ACC112 (cell line): ENCODE measurements around the gene KIN.
"Not testable (repeated sequence)": the region's sequence is repeated elsewhere in the genome, so short reads cannot be mapped to it uniquely, and the experiment has no call there.

Experiments used
- H2AFZ ChIP-seq: fragments of 200-600 bp; sonication (generic); one replicate; pipeline ENCODE4 v1.6.0; 2017; ENCODE audit warnings: antibody characterized with exemption, low read length; ENCODE audit not compliant: unreplicated experiment
- H3K27ac ChIP-seq: fragments of 200-600 bp; sonication (generic); 2 replicates; pipeline ENCODE4 v1.5.1; 2014; ENCODE audit warnings: low read depth, mild to moderate bottlenecking, antibody characterized with exemption, low read length, moderate library complexity
- H3K27me3 ChIP-seq: fragments of 200-600 bp; sonication (generic); 2 replicates; pipeline ENCODE4 v1.6.1; 2014; ENCODE audit warnings: mild to moderate bottlenecking, antibody characterized with exemption, low read length, moderate library complexity, mixed read lengths; ENCODE audit not compliant: insufficient read depth
- H3K36me3 ChIP-seq: fragments of 200-600 bp; sonication (generic); 2 replicates; pipeline ENCODE4 v1.6.1; 2016; ENCODE audit warnings: mild to moderate bottlenecking, antibody characterized with exemption, low read length, moderate library complexity, mixed read lengths; ENCODE audit not compliant: insufficient read depth
- H3K4me1 ChIP-seq: fragments of 200-600 bp; sonication (generic); one replicate; pipeline ENCODE4 v1.6.1; 2016; ENCODE audit warnings: low read length, mixed read lengths; ENCODE audit not compliant: insufficient read depth, unreplicated experiment, control insufficient read depth
- H3K4me3 ChIP-seq: fragments of 200-600 bp; sonication (generic); 2 replicates; pipeline ENCODE4 v1.5.1; 2014; ENCODE audit warnings: mild to moderate bottlenecking, low read depth, low read length
- H3K79me2 ChIP-seq: fragments of 200-600 bp; sonication (generic); one replicate; pipeline ENCODE4 v1.6.0; 2016; ENCODE audit warnings: low read length; ENCODE audit not compliant: control insufficient read depth, unreplicated experiment, insufficient read depth

Gene KIN

DNA sequence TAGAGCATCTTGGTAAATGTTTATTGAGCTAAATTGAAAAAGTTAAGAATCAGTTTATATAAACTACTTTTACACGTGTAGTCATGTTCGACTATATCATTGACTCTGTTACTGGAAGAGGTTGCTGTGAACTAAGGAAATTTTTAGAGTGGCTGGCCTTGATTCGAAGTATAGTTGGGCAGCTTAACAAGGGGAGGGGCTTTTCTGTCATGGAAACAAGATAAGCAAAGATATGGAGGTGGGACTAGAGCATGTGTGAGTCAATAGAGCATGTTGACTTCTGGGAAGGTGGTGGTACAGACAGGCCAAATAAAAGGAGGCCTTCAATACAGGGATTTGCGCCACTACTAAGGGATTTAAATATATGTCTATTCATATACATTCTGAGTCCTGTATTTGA, 7.8 kb upstream of the KIN start:
- peaks cover 61% of the 10 kb centered on the region for H3K79me2 ChIP-seq
- H2AFZ ChIP-seq = no peak overlapping the region
- peaks cover 55% of the 10 kb centered on the region for H3K4me1 ChIP-seq
- H3K4me3 ChIP-seq = no peak overlapping the region
- peaks cover 21% of the 10 kb centered on the region for H3K36me3 ChIP-seq
- peak overlapping the region; percentile 24; the same call in 1 of the 2 replicates for H3K27ac ChIP-seq
- no peaks in the 10 kb centered on the region for H3K27me3 ChIP-seq

DNA sequence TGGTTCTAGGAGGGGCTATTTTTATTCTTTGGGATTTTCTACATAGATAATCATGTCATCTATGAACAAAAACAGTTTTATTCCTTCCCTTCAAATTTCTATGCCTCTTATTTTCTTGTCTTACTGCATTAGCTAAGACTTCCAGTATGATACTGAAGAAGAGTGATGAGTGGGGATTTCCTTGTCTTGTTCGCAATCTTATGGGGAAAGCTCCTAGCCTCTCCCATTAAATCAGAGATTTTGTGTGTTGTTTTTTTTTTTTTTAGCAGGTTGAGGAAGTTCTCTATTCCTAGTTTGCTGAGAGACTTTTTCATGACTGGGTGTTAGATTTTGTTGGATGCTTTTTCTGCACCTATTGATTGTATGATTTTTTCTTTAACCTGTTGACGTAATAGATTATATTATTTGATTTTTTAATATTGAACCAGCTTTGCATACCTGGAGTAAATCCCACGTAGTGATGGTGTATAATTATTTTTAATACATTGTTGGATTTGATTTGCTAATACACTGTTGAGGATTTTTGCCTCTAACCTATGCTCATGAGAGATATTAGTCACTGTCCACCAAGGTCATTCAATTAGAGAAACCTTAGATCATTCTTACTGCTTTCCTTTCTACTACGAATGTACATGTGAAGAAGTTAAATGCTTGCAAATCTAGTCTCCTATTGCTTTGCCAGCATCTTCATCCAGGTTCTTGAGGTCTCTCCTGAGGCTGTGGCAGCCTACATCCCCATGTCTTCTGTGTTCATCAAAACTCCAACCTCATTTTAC, 6.6 kb upstream of the KIN start:
- Histone ChIP-seq H3K79me2 (peaks cover 73% of the 10 kb centered on the region), H3K27ac (peak overlapping the region; percentile 6; the same call in 1 of the 2 replicates), H2AFZ (no peak overlapping the region), H3K4me1 (peaks cover 64% of the 10 kb centered on the region), H3K4me3 (no peak overlapping the region), H3K27me3 (no peaks in the 10 kb centered on the region), H3K36me3 (peaks cover 18% of the 10 kb centered on the region)

DNA sequence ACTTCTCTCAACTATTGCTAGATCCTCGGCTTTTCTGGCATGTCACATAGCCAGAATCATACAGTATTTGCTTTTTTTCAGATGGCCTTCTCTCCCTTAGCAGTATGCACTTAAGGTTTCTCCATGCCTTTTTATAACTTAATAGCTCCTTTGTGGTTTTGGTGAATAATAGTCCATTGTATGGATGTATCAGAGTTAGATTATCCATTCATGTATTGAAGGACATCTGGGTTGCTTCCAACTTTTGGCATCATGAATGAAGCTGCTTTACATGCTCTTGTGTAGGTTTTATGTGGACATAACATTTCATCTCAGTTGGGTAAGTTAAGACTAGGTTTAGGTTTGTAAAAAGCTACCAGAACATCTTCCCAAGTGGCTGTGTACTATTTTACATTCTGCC, 4.7 kb upstream of the KIN start:
- Histone ChIP-seq H3K79me2 (peaks cover 90% of the 10 kb centered on the region), H2AFZ (no peak overlapping the region), H3K36me3 (peaks cover 16% of the 10 kb centered on the region; the same call in 1 of the 2 replicates), H3K4me1 (peaks cover 56% of the 10 kb centered on the region), H3K4me3 (no peak overlapping the region), H3K27me3 (no peaks in the 10 kb centered on the region), H3K27ac (no peak overlapping the region)

DNA sequence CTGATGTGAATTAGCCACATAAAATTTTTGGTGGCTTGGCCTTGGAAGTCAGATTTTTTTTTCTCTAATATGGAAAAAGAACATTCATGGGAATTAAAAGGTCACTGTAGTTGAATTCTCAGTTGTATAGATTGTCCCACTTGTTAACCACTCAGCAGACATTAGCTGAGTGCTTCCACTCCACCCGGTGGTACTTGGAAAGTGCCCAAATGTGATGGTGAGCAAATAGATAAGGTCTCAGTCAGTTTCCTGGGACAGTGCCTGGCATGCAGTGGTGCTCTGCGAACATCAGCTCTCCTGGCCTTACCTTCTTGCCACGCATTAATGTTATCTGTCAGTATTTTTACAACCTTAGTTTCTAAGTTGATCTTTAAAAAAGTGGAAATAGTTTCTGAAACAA, 1.6 kb upstream of the KIN start:
- H3K4me1 ChIP-seq = peaks cover 42% of the 10 kb centered on the region
- peaks cover 98% of the 10 kb centered on the region for H3K79me2 ChIP-seq
- H3K27ac ChIP-seq = no peak overlapping the region

DNA sequence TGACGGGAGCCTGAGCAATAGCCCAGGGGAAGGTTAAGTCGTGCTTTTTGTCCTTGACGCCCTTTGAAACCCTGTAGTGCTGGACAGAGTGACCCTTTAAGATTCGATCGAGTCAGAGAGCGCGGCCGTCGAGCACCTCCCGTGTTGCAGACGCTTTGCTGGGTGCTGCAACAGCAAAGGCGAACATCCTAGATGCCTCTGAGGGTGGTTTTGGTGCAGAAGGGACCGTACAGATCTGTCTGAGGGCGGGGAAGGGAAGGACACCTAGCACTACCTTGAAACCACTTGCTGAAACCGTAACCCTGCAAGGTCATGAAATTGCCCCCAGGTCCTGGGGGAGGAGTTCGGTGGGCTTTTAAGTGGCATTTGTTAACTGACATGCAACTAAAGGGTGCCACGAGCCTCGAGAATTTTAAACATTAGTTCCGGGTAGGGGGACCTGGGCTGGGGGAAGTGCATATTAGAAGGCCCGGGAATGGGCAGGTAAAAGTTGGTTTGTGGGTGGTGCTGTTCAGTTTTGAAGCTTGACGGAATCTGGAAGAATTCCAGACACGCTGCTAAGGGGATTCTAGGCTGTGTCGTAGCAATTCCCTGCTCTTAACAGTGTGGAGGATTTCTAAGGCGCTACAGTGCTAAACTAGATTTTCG, 970 bp upstream of the KIN start:
- Histone ChIP-seq H3K79me2 (peaks cover 97% of the 10 kb centered on the region), H3K27me3 (no peaks in the 10 kb centered on the region), H3K4me3 (peak overlapping the region; percentile 91), H2AFZ (peak overlapping the region; percentile 20), H3K4me1 (peaks cover 36% of the 10 kb centered on the region), H3K36me3 (peaks cover 13% of the 10 kb centered on the region; the same call in 1 of the 2 replicates), H3K27ac (no peak overlapping the region)

More for the DNA sequence above, 1.6 kb upstream of the KIN start:
- Histone ChIP-seq H3K36me3 (peaks cover 10% of the 10 kb centered on the region; the same call in 1 of the 2 replicates), H2AFZ (no peak overlapping the region), H3K4me3 (peak overlapping the region; percentile 91), H3K27me3 (no peaks in the 10 kb centered on the region)

DNA sequence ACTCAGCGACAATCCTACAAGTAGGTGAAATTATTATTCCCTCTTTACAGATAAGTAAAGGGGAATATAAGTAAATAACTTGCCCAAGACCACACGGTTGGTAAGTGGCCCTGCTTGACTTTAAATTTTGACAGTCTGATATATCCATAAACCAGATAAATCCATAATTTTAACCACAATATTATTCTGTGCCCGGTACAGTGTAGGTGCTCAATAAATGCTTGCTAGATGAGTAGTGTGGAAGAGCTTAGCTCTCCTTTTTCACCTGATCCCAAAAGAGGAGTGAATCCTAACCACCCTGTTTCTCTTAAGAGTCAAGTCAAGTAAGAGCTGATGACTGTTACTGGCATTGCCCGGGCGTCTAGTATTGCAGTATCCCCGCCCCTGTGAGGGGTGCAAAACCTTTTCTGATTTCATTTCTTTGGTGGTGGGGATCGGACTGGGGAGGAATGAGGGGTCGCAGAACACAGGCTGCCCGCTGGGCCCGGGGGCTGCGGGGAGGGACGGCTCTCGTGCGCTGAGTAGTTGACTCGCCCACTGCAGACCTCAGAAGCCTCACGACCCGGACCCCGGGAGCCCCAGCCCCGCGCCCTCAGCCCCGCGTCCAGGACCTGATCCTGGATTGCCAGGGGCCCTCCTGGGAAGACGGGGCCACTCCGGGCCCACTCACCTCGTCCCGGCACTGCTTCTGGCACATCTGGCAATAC, 490 bp downstream of the KIN start:
- H3K79me2 ChIP-seq = peaks cover 97% of the 10 kb centered on the region
- H3K4me1 ChIP-seq = peaks cover 25% of the 10 kb centered on the region
- peak overlapping the region; percentile 91 for H3K4me3 ChIP-seq
- peak overlapping the region; percentile 96 for H2AFZ ChIP-seq
- H3K27ac ChIP-seq = peak overlapping the region; percentile 15; the same call in 1 of the 2 replicates
- no peaks in the 10 kb centered on the region for H3K27me3 ChIP-seq
- peaks cover 7% of the 10 kb centered on the region; the same call in 1 of the 2 replicates for H3K36me3 ChIP-seq

DNA sequence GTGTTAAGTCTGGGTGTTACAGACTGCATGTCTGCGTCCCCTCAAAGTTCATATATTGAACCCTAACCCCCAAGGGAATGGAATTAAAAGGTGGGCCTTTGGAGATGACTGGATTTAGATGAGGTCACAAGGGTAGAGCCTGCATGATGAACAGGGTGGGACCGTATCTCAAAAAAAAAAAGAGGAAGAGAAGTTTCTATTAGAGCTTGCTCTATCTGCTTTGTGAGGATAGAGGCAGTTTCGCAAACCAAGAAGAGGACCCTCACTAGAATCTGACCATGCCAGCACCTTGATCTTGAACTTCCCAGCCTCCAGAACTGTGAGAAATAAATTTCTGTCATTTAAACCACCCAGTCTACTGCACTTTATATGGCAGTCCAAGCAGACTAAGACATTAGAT, 1.4 kb downstream of the KIN start:
- Histone ChIP-seq H3K27ac (no peak overlapping the region), H3K36me3 (peaks cover 7% of the 10 kb centered on the region; the same call in 1 of the 2 replicates), H3K79me2 (peaks cover 92% of the 10 kb centered on the region), H3K4me1 (peaks cover 18% of the 10 kb centered on the region), H3K27me3 (no peaks in the 10 kb centered on the region), H2AFZ (no peak overlapping the region), H3K4me3 (peak overlapping the region; percentile 91)

DNA sequence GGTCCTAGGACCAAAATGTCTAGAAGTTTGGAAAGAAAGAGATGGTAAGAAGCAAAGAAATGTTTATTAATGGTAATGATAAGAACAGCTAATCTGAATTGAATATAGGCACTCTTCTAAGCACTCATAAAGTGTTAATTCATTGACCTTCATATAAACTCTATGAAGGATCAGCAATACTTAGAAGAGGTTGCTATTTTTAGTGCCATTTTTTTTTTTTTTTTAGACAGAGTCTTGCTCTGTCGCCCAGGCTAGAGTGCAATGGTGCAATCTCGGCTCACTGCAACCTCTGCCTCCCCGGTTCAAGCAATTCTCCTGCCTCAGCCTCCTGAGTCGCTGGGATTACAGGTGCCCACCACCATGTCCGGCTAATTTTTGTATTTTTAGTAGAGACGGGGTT, 5.6 kb downstream of the KIN start:
- H3K79me2 ChIP-seq = peaks cover 58% of the 10 kb centered on the region
- not testable (repeated sequence) for H3K4me3 ChIP-seq, H3K27me3 ChIP-seq, H3K4me1 ChIP-seq, H3K27ac ChIP-seq, H2AFZ ChIP-seq
- H3K36me3 ChIP-seq = peaks cover 20% of the 10 kb centered on the region

DNA sequence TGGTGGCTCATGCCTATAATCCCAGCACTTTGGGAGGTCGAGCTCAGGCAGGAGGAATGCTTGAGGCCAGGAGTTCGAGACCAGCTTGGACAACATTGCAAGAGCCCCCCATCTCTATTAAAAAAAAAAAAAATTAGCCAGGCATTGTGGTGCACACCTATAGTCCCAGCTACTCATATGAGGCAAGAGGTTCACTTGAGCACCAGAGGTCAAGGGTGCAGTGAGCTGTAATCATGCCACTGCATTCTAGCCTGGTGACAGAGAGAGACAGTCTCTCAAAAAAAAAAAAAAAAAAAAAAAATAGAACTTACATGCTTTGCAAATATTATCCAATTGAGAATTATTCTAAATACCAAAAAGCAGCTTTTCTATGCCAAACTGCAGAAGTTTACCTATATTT, 11.0 kb downstream of the KIN start:
- H3K27ac ChIP-seq = no peak overlapping the region
- no peaks in the 10 kb centered on the region for H3K27me3 ChIP-seq
- peaks cover 8% of the 10 kb centered on the region for H3K79me2 ChIP-seq
- no peak overlapping the region for H3K4me3 ChIP-seq
- peaks cover 30% of the 10 kb centered on the region for H3K36me3 ChIP-seq
- no peaks in the 10 kb centered on the region for H3K4me1 ChIP-seq
- H2AFZ ChIP-seq = no peak overlapping the region

DNA sequence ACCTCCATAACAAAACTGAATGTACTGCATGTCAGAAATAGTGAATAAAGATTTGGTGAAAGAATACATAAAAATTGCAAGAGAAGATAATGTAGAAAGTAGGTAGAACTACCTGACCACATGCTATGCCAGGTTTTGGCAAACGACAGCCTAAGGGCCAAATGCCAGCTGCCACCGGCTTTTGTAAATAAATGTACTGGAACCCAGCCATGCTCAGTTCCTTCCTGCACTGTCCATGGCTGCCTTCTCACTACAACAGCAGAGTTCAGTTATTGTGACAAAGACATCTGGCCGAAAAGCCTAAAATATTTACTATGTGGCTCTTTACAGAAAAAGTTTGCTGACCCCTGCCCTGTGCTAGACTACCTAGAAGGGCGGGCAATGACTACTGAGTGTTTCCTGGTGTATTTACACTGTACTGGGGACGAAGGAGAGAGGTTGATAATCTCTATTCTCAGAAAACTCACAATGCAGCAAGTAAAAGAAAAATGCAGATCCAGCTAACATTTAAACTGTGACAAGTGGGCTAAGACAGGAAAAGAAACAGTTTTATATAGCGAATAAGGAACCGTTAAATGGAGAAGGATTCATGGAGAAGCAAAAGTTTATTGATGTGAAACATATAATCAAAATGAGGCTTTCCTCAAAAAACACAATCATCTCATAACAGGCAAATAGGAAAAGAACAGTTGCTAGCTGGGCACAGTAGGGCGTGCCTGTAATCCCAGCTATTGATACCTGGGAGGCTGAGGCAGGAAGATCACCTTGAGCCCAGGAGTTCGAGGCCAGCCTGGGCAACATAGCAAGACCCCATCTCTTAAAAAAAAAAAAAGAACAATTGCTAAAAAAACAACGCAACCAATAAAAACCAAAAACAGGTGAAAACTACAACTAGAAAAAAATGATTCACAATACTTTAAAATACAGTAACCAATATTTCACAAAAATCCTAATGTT, 13.7 kb downstream of the KIN start:
- Histone ChIP-seq H2AFZ (no peak overlapping the region), H3K36me3 (peaks cover 26% of the 10 kb centered on the region), H3K27ac (no peak overlapping the region), H3K4me1 (no peaks in the 10 kb centered on the region), H3K79me2 (no peaks in the 10 kb centered on the region), H3K27me3 (no peaks in the 10 kb centered on the region), H3K4me3 (no peak overlapping the region)
